Measurements from ENCODE around the gene PLOD3. TPM values are rescaled to one million over a fixed set of nuclear protein-coding genes. Genes with fewer than 3 reads are reported as not detected.

The PLOD3 gene
- total RNA-seq, 1 donor from 2014 or later, result 41.5 TPM

- H3K27ac ChIP-seq, result no peak within 1 kb of the TSS
These were observed 37.1 kb downstream of the PLOD3 start, which contains the start of gene NAT16 for GRCh38 chr7:101180130-101180755. NAT16 (minus strand) TSS chr7:101180293; CDS start chr7:101174807, 5,486 bp downstream.

GRCh38 chr7:101179713-101180112, 37.7 kb downstream of the PLOD3 start:
- Histone ChIP-seq H3K9me3 (no peaks in the 10 kb centered on the region), H3K36me3 (no peaks in the 10 kb centered on the region), H3K27me3 (peaks cover 7% of the 10 kb centered on the region), H3K27ac (no peak overlapping the region), H3K4me1 (peaks cover 9% of the 10 kb centered on the region), H3K4me3 (peak overlapping the region in 1 of 2 donors; percentile 11)
- no peak for DNase-seq (ENCODE audit: extremely low spot score in 2 of 2)
- TF ChIP-seq CTCF (IDR thresholded peaks at IDR 0.05) (no peak), POLR2AphosphoS5 (IDR thresholded peaks at IDR 0.05; ENCODE audit: insufficient read depth in 1 of 2, low read depth in 1 of 2) (no peak)
- intact Hi-C loops (cut with DNase I), result no loop called here

More at GRCh38 chr7:101180130-101180755, 37.1 kb downstream of the PLOD3 start, which contains the start of gene NAT16:
- Histone ChIP-seq H3K4me3 (peak within 1 kb of the TSS in 1 of 2 donors; percentile 11), H3K36me3 (no peaks in the 10 kb centered on the region), H3K4me1 (peaks cover 9% of the 10 kb centered on the region), H3K9me3 (no peaks in the 10 kb centered on the region), H3K27me3 (peaks cover 7% of the 10 kb centered on the region)
- no peak for DNase-seq (ENCODE audit: extremely low spot score in 2 of 2)
- intact Hi-C loops (cut with DNase I), result no loop called here
- TF ChIP-seq CTCF (IDR thresholded peaks at IDR 0.05) (no peak), POLR2AphosphoS5 (IDR thresholded peaks at IDR 0.05; ENCODE audit: insufficient read depth in 1 of 2, low read depth in 1 of 2) (no peak), POLR2A (IDR thresholded peaks at IDR 0.05) (no peak)

- Histone ChIP-seq H3K4me3 (no peak overlapping the region), H3K27me3 (peaks cover 12% of the 10 kb centered on the region)
- intact Hi-C loops (cut with DNase I), result no loop called here
These were observed 38.3 kb downstream of the PLOD3 start for GRCh38 chr7:101179117-101179516.

GRCh38 chr7:101177644-101178043, 39.7 kb downstream of the PLOD3 start:
- Histone ChIP-seq H3K9me3 (no peaks in the 10 kb centered on the region), H3K4me3 (no peak overlapping the region), H3K27ac (no peak overlapping the region), H3K4me1 (peaks cover 21% of the 10 kb centered on the region), H3K27me3 (peaks cover 25% of the 10 kb centered on the region), H3K36me3 (no peaks in the 10 kb centered on the region)
- no peak for TF ChIP-seq POLR2AphosphoS5 (IDR thresholded peaks at IDR 0.05; ENCODE audit: insufficient read depth in 1 of 2, low read depth in 1 of 2)
- TF ChIP-seq CTCF (IDR thresholded peaks at IDR 0.05), result no peak
- no peak for TF ChIP-seq POLR2A (IDR thresholded peaks at IDR 0.05)
- no peak for DNase-seq (ENCODE audit: extremely low spot score in 2 of 2)
- intact Hi-C loops (cut with DNase I), result no loop called here

More at GRCh38 chr7:101179117-101179516, 38.3 kb downstream of the PLOD3 start:
- Histone ChIP-seq H3K9me3 (no peaks in the 10 kb centered on the region), H3K4me1 (peaks cover 9% of the 10 kb centered on the region), H3K36me3 (no peaks in the 10 kb centered on the region), H3K27ac (no peak overlapping the region)
- TF ChIP-seq POLR2AphosphoS5 (IDR thresholded peaks at IDR 0.05; ENCODE audit: insufficient read depth in 1 of 2, low read depth in 1 of 2), result no peak
- TF ChIP-seq CTCF (IDR thresholded peaks at IDR 0.05), result no peak
- TF ChIP-seq POLR2A (IDR thresholded peaks at IDR 0.05), result no peak
- no peak for DNase-seq (ENCODE audit: extremely low spot score in 2 of 2)

GRCh38 chr7:101175664-101176063, 41.7 kb downstream of the PLOD3 start:
- Histone ChIP-seq H3K4me3 (no peak overlapping the region), H3K4me1 (peaks cover 29% of the 10 kb centered on the region), H3K36me3 (no peaks in the 10 kb centered on the region), H3K27me3 (peaks cover 27% of the 10 kb centered on the region), H3K9me3 (no peaks in the 10 kb centered on the region), H3K27ac (no peak overlapping the region)
- DNase-seq (ENCODE audit: extremely low spot score in 2 of 2), result no peak
- no peak for TF ChIP-seq POLR2AphosphoS5 (IDR thresholded peaks at IDR 0.05; ENCODE audit: insufficient read depth in 1 of 2, low read depth in 1 of 2)
- no peak for TF ChIP-seq POLR2A (IDR thresholded peaks at IDR 0.05)
- no peak for TF ChIP-seq CTCF (IDR thresholded peaks at IDR 0.05)
- intact Hi-C loops (cut with DNase I), result no loop called here

Measured in vagina (tissue), 2 donors.